Astrocyte of the spinal cord (primary cell): ENCODE measurements around the gene BTBD16.

Experiments used
- DNase-seq: peaks from one replicate; pipeline ENCODE4 v3.0.0; 2011; ENCODE audit warnings: low read depth, low spot score
- H3K4me3 ChIP-seq: 2 replicates; pipeline ENCODE4 v1.5.1; 2011; ENCODE audit warnings: low read depth, mild to moderate bottlenecking, low read length, moderate library complexity
- in situ Hi-C: cut with HindIII; loops from 2 replicates; pipeline ENCODE4 v1.10.0; 2017; ENCODE audit warnings: low sequenced_read_pairs
- TF ChIP-seq, protein P1 (sequence below): IDR thresholded peaks from 2 replicates; pipeline ENCODE4 v1.5.1; 2012; ENCODE audit warnings: low read depth, mild to moderate bottlenecking, low read length, inconsistent platforms

The BTBD16 gene

DNA sequence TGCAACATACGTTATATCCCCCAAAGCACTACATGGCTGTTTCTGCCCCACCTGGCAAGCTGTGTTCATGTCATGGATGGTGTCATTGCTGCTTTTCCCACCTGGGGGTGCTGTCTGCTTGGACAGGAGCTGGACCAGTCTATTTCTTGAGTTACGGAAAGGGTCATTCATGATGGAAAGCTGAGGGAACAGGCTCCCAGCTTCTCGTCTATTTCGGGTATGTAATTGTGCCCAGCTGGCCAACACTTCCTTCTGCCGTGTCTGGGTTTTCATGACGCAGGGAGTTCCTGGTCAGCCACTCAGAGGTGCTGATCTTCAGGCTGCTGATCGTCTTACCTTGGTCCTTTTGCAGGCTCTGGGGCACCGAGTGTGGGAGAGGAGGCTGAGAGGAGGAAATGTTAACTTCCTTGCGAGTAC lies 8.6 kb downstream of the BTBD16 start:
- no peak overlapping the region for H3K4me3 ChIP-seq
- in situ Hi-C loops = no loop called here
- TF ChIP-seq, protein P1, sequence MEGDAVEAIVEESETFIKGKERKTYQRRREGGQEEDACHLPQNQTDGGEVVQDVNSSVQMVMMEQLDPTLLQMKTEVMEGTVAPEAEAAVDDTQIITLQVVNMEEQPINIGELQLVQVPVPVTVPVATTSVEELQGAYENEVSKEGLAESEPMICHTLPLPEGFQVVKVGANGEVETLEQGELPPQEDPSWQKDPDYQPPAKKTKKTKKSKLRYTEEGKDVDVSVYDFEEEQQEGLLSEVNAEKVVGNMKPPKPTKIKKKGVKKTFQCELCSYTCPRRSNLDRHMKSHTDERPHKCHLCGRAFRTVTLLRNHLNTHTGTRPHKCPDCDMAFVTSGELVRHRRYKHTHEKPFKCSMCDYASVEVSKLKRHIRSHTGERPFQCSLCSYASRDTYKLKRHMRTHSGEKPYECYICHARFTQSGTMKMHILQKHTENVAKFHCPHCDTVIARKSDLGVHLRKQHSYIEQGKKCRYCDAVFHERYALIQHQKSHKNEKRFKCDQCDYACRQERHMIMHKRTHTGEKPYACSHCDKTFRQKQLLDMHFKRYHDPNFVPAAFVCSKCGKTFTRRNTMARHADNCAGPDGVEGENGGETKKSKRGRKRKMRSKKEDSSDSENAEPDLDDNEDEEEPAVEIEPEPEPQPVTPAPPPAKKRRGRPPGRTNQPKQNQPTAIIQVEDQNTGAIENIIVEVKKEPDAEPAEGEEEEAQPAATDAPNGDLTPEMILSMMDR = peak; percentile 86
- DNase-seq = peak; percentile 62

- TF ChIP-seq, protein P1 = no peak
- no peak for DNase-seq
- in situ Hi-C loops = no loop called here
- H3K4me3 ChIP-seq = no peak overlapping the region
Observed at GRCh38 chr10:122280156-122280555, 9.1 kb downstream of the BTBD16 start.

- no peak for DNase-seq
- TF ChIP-seq, protein P1 = no peak
- H3K4me3 ChIP-seq = no peak overlapping the region
- in situ Hi-C loops = no loop called here
Observed at GRCh38 chr10:122281018-122281626, 10.0 kb downstream of the BTBD16 start.

DNA sequence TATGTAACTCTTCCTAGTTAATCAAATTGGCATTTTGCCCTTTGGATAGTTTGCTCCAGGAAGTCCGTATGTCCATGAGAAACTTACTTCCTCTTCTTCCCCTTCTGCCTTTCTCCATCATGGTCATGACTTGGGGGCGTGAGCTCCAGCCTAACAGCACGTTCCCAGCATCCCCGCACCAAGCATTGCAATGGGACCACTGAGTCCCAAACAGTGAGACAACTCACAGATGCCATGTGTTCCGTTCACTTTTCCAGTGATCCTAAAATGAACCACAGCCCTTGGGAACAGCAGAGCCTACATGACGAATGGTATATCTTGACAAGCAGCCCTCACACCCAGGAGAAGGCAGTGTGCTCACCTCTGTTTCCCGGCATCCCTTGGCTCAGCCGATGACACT lies 10.7 kb downstream of the BTBD16 start:
- no peak overlapping the region for H3K4me3 ChIP-seq
- no peak for DNase-seq
- in situ Hi-C loops = no loop called here
- TF ChIP-seq, protein P1 = no peak

- H3K4me3 ChIP-seq = no peak overlapping the region
- TF ChIP-seq, protein P1 = no peak
- peak; percentile 48 for DNase-seq
- in situ Hi-C loops = no loop called here
Observed at GRCh38 chr10:122282253-122282671, 11.2 kb downstream of the BTBD16 start.

DNA sequence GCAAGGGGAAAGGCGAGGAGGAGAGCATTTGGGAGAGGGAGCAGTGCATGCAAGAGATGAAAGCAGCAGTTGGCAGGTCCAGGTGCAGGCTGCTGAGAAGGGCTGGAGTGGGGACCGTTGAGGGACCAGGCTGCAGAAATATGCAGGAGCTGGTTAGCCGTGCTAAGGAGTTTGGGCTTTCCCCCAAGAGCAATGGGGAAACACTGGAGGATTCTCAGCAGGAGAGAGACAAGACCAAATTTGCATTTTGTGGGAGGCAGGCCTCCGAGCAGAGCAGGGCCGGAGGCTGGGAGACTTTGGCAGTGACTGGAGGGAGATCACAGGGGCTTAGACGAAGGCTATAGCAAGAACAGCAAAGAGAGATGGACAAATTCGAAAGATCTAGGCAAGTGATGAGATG lies 11.8 kb downstream of the BTBD16 start:
- DNase-seq = no peak
- in situ Hi-C loops = no loop called here
- no peak overlapping the region for H3K4me3 ChIP-seq
- TF ChIP-seq, protein P1 = no peak
